Chondrocyte (in vitro differentiated cells): ENCODE data around the gene HDGFL1. TPM values are rescaled to one million over a fixed set of nuclear protein-coding genes. Genes with fewer than 3 reads are reported as not detected.

ENCODE experiments used
- DNase-seq: peaks from one replicate; pipeline ENCODE4 v3.0.0; 2021; ENCODE audit warnings: mixed read lengths, low spot score
- H3K27ac Mint-ChIP-seq: one replicate; pipeline ENCODE4 v1.8.0; 2021; ENCODE audit warnings: mild to moderate bottlenecking, moderate library complexity, mixed read lengths; ENCODE audit not compliant: unreplicated experiment
- H3K27me3 Mint-ChIP-seq: 2 replicates; pipeline ENCODE4 v1.8.0; 2021; ENCODE audit warnings: low read depth, mixed read lengths
- H3K36me3 Mint-ChIP-seq: 2 replicates; pipeline ENCODE4 v1.8.0; 2021; ENCODE audit warnings: low read depth, mixed read lengths
- H3K4me1 Mint-ChIP-seq: 2 replicates; pipeline ENCODE4 v1.8.0; 2021; ENCODE audit warnings: low read depth, mild to moderate bottlenecking, mixed read lengths
- H3K4me3 Mint-ChIP-seq: one replicate; pipeline ENCODE4 v1.8.0; 2021; ENCODE audit warnings: mild to moderate bottlenecking, moderate library complexity, mixed read lengths; ENCODE audit not compliant: unreplicated experiment
- H3K9me3 Mint-ChIP-seq: 2 replicates; pipeline ENCODE4 v1.8.0; 2021; ENCODE audit warnings: low read depth, mixed read lengths
- CTCF ChIP-seq: fragments of 200-600 bp; sonication (generic); IDR thresholded peaks from 2 replicates; pipeline ENCODE4 v1.5.0; 2021; ENCODE audit warnings: antibody characterized with exemption, mild to moderate bottlenecking, moderate library complexity
- total RNA-seq: library from RNA; stranded (reverse); gene quantifications from 3 replicates; pipeline ENCODE4 v1.2.1, GENCODE V29; 2021

HDGFL1 gene
- total RNA-seq, 1 donor from 2014 or later = not detected

- DNase-seq = no peak
- peaks cover 4% of the 10 kb centered on the region for H3K9me3 Mint-ChIP-seq
- no peak for TF ChIP-seq CTCF
These were observed 42.9 kb downstream of the HDGFL1 start for GRCh38 chr6:22612236-22612635.

GRCh38 chr6:22613051-22613450 lies 43.7 kb downstream of the HDGFL1 start:
- Mint-ChIP-seq H3K27me3 (no peaks in the 10 kb centered on the region), H3K27ac (peak overlapping the region; percentile 83), H3K9me3 (peaks cover 4% of the 10 kb centered on the region), H3K36me3 (no peaks in the 10 kb centered on the region), H3K4me1 (peaks cover 42% of the 10 kb centered on the region), H3K4me3 (no peak overlapping the region)
- no peak for TF ChIP-seq CTCF
- DNase-seq = no peak

More at GRCh38 chr6:22612236-22612635, 42.9 kb downstream of the HDGFL1 start:
- H3K27me3 Mint-ChIP-seq = no peaks in the 10 kb centered on the region
- peaks cover 42% of the 10 kb centered on the region for H3K4me1 Mint-ChIP-seq
- H3K27ac Mint-ChIP-seq = peak overlapping the region; percentile 82
- no peaks in the 10 kb centered on the region for H3K36me3 Mint-ChIP-seq
- no peak overlapping the region for H3K4me3 Mint-ChIP-seq

- no peaks in the 10 kb centered on the region for H3K27me3 Mint-ChIP-seq
- H3K4me1 Mint-ChIP-seq = peaks cover 42% of the 10 kb centered on the region
- no peak overlapping the region for H3K4me3 Mint-ChIP-seq
- no peak for TF ChIP-seq CTCF
- DNase-seq = no peak
- peak overlapping the region; percentile 83 for H3K27ac Mint-ChIP-seq
- H3K36me3 Mint-ChIP-seq = peaks cover 2% of the 10 kb centered on the region
- peaks cover 9% of the 10 kb centered on the region for H3K9me3 Mint-ChIP-seq
These were observed 44.3 kb downstream of the HDGFL1 start for GRCh38 chr6:22613695-22614094.

GRCh38 chr6:22614547-22614946 lies 45.2 kb downstream of the HDGFL1 start:
- peaks cover 3% of the 10 kb centered on the region for H3K36me3 Mint-ChIP-seq
- no peak for DNase-seq
- no peak for TF ChIP-seq CTCF
- H3K27me3 Mint-ChIP-seq = no peaks in the 10 kb centered on the region
- peak overlapping the region; percentile 83 for H3K27ac Mint-ChIP-seq
- no peak overlapping the region for H3K4me3 Mint-ChIP-seq
- H3K4me1 Mint-ChIP-seq = peaks cover 42% of the 10 kb centered on the region
- peaks cover 14% of the 10 kb centered on the region for H3K9me3 Mint-ChIP-seq

GRCh38 chr6:22621028-22621427 lies 51.7 kb downstream of the HDGFL1 start:
- no peak for TF ChIP-seq CTCF
- Mint-ChIP-seq H3K4me3 (no peak overlapping the region), H3K9me3 (peaks cover 10% of the 10 kb centered on the region), H3K27me3 (no peaks in the 10 kb centered on the region), H3K4me1 (peaks cover 19% of the 10 kb centered on the region), H3K27ac (no peak overlapping the region), H3K36me3 (peaks cover 3% of the 10 kb centered on the region)
- DNase-seq = no peak
